GM18526 (cell line): ENCODE results near the gene MSI2.

ENCODE experiments used
- POLR2A ChIP-seq: IDR thresholded peaks from 3 replicates; pipeline ENCODE4 v1.6.1; 2011; ENCODE audit not compliant: insufficient read length; ENCODE audit errors: extremely low read depth

MSI2 gene

GRCh38 chr17:57440522-57441269 is 184.4 kb downstream of the MSI2 start:
- TF ChIP-seq POLR2A: no peak

DNA sequence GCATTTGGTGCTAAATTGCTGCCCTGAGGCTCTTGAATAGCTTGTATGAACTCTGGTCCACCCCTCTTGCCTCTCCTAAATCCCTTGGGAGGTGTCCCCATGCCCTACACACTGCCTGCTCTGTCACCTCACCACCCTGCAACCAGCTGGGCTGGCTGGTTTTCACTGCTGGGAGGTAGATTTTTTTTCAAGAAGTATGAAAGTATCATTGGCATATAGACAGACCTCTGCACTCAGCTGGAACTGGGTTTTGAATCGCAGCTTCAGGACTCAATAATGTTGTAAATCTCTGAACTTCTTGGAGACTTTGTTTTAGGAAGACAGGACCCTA is 184.9 kb downstream of the MSI2 start:
- TF ChIP-seq POLR2A: no peak

DNA sequence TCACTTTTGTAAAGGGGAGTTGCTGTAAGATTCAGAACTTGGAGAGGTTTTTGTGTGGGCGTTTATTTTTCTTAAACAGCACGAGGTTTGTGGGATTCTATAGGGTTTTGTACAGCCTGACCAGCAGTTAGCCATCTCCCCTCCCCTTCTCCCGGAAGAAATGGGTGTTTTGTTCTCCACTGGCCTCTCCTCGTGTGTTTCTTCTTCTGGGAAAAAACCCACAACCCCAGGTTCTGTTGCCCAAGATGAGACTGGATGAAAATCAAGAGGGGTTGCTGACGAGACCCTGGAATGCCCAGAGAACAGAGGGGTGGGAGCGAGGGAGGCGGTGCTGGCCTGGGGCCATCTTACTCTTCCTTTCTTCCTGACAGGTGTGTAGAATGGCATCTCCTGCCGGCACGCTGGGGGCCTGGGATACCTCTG is 186.1 kb downstream of the MSI2 start:
- TF ChIP-seq POLR2A: no peak

GRCh38 chr17:57442914-57443571 is 186.7 kb downstream of the MSI2 start:
- no peak for TF ChIP-seq POLR2A

DNA sequence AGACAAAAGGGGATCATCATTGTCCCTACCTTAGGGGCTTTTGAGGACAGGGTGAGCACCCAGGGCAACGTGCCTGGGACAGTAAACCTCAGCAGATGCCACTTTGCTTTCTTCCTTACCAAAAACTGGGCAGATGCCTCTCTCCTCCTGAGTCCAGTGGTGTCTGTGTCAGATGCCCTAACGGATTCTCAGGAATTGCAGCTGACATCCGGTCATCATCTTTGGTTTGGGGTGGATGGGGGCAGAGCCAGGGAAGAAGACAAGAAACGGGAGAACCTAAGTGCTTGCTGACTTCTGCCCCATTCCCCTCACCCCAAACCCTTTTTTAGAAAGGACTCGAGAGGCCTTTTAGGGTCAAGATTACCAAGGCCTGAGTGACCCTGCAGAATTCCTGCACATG is 187.5 kb downstream of the MSI2 start:
- no peak for TF ChIP-seq POLR2A

GRCh38 chr17:57444682-57445450 is 188.5 kb downstream of the MSI2 start:
- no peak for TF ChIP-seq POLR2A

DNA sequence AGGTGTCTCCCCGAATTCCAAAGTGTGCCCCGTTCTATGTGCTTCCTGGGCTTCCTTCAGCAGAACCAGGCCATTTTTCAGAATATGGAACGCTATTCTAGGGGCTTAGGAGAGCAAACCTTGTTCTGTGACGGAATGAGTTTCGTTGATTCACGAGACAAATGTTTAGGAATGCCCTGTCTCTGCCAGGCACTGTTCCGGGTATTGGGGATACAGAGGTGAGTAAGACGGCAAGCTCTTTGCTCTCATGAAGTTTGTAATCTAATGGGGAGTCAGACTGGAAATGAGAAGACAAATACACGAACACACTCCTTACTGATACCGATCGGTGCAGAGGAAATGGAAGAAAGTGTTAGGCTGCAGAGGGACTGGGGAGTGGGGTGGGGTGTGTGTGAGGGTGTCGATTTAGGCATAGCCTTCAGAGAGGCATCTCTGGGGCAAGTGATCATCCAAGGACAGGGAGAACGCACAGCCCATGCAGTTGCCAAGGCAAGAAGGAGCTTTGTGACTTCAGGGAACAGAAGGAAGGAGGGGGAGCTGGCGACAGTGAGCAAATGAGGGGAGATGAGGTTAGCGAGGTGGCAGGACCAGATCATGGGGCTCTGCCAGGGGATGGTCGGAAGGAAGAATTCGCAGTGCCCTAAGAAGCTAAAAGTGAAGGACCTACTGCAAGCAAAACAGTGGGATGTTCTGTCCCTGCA is 189.6 kb downstream of the MSI2 start:
- no peak for TF ChIP-seq POLR2A

DNA sequence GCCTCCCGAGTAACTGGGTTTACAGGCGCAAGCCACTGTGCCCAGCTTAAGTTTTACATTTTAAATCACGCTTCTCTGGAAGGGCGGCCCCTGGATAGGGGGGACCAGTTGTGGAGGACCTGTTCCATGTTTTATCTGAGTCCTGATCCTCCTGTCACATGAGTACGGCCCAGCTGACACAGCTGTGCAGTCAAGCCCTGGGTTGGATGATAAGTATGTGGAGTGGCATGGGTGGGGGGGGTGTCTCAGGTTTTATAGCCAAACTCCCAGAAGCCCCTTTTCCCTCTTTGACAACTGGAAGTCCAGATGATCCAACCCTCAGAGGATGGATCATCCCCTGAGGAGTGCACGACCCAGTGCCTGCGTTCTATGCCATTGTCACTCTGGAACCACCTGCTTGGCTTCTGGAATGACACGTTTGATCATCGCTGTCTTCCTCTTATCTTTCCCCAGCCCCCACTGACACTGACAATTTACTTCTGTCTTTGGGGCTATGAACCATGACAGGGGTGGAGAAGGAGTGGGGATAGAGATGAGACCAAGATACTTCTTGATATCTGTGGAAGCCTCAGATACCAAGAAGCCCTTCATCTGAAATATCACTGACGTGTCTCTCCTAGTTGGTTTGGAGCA is 191.2 kb downstream of the MSI2 start:
- no peak for TF ChIP-seq POLR2A

DNA sequence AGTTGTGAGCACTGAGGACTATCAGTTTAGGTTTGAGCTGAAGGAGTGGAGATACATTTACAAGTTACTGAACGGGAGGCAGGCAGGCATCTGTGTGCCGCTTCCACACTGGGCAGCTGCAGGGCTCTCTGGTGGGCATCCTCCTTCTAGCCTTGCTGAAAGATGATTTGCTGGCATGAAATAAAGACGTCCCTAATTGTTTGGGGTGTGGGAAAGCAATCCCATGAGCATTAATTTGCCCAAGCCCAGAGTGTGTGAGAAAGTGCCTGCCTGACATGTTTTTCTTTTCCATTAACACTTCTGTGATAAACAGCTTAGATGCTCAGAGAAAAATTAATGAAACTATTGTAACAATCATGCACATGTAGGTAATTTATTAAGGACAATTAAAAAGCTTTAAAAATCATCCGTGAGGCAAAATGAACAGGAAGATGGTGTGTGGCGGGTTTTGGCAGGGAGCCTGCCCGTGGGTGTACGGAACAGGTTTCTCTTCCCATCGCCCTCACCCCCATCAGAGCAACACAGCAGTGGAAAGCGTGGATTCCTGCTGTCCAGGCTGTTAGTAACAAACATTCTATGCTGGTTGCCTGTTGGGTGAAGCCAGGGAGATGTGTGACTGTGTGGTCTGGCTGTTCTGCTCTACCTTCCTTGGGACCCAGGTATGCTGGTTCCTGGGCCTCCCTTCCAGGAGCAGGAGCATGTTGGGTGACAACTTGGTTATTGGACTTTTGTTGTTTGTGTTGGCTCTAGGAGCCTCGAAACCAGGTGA is 191.9 kb downstream of the MSI2 start:
- TF ChIP-seq POLR2A: no peak

DNA sequence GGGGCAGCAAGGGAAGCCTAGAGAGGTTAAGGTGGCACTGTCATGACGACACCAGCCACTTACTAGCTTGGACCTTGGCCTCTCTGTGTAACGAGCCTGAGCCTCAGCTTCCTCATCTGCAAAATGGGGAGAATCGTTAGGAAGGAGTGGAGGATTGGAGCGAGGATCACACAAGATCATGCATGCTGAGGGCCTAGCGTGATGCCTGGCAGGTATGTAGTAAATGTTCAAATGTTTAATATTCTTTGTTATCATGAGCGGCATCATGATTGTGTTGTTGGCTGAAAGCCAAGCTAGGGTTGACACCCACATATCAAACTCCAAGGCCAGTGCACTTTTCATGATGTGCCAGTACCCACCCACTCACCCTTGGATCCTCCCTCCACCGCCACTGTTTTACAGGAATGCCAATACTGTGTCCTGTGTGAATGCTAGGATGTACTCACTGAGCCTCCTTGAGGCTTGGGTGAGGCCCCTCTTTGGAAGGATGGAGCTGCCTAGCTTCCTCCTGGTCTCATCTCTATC is 192.5 kb downstream of the MSI2 start:
- no peak for TF ChIP-seq POLR2A

DNA sequence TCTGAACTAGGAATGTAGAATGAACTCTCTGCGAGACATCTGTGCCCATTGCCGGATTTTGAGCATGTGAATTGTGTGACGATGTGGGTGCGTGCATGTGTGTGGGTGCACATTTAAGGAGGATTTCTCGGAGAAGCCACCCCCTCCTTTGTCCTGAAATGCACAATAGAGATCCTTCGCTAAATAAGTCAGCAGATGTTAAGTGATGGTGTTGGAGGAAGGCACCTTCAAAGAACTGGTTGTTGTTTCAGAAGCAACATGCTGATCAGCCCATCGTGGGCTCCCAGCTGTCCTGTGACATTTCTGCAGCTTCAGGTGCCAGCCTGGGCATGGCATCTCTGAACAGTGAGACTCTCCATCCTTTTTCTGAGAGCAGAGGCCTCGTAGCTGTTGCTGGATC is 194.9 kb downstream of the MSI2 start:
- TF ChIP-seq POLR2A: no peak

DNA sequence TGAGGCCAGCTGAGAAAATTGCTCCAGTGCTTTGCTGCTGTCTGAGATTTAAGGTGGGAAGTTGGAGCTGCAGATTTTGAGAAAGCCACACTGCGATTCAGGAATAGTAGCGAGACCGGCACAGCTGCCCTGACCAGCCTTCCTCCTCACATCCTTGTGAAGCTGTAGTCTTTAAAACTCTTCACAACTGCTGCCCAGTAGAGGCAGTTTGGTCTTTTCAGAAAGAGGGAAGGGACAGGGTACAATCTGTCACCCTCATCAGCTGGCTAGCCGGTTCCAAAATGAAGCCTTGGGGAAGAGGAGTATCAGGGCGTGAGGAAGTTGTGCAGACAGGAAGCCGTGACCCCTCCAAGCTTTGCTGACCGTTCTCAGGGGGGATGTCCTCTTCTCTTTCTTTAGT is 195.3 kb downstream of the MSI2 start:
- no peak for TF ChIP-seq POLR2A

DNA sequence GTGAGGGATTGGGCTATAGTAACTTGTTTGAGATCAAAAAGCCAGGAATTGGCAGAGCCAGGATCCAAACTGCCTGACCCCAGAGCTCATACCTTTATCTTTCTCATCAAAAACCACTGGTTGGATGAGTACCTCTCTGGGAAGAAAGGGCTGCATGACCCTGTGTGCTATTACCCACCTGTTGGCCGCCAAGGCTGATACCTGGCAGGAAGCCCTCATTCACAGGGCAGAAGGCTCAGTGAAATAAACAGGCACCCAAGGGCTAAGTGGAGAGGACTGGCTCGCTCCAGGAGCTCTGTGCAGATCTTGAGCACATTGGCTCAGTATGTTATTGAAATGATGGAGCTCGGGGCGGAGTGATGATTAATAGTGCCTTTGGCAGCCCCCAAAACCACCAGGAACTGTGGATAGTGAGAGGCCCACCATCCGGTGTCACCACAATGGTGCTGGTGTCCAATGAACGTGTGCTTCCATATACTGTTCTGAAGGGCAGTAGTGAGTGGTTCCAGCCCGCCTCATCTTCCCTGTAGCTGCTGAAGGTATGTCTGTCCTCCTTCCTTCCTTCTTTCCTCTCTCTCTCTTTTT is 197.6 kb downstream of the MSI2 start:
- no peak for TF ChIP-seq POLR2A

DNA sequence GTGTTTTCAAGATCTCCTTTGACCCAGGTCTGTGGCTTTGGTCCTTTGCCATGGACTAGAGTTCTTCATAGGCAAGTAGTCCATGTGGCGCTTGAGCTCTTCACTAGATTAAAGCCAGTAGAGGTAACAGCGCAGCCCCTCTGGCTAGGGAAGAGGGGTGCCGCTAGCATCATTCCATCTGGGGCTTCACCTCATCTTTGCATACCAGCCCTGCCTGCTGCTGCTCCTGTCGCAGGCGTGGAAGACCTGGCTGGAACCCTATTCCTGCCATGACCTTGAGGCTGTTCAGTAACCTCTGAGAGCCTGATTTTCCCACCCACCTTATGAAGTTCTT is 198.4 kb downstream of the MSI2 start:
- no peak for TF ChIP-seq POLR2A
